Stimulated activated CD4-positive, alpha-beta T cell treated with anti-CD3 and anti-CD28 coated beads, Interleukin-12 subunit alpha, Interleukin-12 subunit beta, amount 100 ng/mL, for 4 hours (primary cell): Measurements from ENCODE around the gene IL17RC.
"Not testable (repeated sequence)": the region's sequence is repeated elsewhere in the genome, so short reads cannot be mapped to it uniquely, and the experiment has no call there.

Experiments
- DNase-seq: peaks from one replicate; pipeline ENCODE4 v3.0.0-alpha.2; 2020

The IL17RC gene

DNA sequence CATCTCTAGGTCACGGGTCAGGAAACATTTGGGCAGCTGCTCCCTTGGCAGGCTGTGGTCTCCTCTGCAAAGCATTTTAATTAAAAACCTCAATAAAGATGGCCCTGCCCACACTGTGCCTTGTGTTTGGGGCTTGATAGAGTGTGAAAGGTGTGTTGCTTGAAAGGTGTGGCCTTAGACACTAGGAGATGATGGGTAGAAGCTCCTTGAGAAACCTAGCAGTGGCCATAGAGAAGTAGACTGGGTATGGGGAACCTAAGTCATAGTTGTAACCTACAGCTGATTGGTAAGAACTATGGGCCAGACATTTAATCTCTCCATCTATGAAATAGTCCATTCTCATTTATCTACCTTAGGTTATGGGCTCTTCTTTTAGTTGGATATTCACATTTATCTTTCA is 23.2 kb upstream of the IL17RC start:
- no peak for DNase-seq

DNA sequence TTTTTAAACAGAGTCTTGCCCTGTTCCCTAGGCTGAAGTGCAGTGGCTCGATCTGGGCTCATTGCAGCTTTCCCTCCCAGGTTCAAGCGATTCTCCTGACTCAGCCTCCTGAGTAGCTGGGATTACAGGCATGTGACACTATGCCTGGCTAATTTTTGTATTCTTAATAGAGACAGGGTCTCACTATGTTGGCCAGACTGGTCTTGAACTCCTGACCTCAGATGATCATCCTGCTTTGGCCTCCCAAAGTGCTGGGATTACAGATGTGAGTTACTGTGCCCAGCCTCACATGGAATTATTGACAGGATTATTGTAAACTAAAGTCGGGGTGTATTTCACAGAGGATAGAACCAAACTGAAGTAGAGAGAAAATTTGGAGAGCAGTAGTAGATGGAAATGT is 21.2 kb upstream of the IL17RC start:
- not testable (repeated sequence) for DNase-seq

DNA sequence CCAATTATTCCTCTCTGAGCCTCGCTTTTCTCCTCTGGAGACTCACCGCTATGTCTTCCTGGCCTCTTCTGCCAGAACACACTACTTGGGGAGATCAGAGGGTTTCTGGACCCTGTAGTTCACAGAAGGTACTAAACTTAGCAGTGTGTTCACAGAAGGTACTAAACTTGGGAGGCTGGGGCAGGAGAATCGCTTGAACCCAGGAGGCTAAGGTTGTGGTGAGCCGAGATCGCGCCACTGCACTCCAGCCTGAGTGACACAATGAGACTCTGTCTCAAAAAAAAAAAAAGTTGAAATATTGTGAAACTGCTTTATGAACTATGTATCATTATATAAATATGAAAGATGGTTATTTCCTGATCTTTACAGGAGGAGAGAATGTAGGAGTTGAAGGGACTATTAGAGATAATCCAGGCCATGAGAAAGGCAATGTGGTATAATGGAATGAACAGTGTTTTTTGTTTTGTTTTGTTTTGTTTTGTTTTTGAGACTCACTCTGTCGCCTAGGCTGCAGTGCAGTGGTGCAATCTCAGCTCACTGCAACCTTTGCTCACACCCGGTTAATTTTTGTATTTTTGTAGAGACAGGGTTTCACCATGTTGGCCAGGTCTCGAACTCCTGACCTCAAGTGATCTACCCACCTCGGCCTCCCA is 20.0 kb upstream of the IL17RC start:
- DNase-seq, result not testable (repeated sequence)

GRCh38 chr3:9897408-9898372 is 19.2 kb upstream of the IL17RC start:
- DNase-seq, result no peak

DNA sequence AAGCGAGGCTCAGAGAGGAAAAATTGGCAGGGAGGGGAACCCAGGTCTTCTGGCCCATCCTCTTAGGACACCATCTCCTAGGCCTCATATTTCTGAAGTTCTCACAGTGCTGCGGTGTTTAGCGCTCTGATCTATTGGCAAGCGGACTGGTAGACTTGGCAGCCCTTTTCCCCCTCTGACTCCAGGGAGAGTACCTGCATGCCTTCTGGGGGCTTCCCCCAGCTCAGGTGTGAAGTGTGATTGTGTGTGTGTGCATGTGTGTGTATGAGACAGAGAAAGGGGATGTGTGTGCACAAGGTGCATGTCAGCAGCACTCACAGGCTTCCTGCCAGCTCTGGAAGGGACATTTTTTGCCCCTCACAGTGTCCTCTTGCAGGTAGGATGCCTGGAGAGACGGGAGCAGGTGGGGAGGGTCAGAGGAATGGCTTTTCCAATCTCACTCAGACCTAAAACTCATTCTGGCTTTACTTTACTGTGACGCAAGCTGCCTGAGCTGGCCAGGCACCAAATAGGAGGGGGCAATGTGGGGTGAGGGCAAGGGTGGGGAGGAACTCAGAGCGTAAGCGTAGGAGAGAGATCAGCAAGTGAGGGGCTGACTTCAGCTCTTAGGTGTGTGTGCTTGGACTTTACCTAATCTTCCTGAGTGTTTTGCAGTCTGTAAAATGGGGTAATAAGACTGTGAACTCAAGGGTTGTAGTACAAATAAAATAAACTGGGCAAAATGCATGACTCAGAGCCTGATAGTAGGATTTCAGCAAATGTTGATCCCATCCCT is 18.2 kb upstream of the IL17RC start:
- DNase-seq, result no peak

DNA sequence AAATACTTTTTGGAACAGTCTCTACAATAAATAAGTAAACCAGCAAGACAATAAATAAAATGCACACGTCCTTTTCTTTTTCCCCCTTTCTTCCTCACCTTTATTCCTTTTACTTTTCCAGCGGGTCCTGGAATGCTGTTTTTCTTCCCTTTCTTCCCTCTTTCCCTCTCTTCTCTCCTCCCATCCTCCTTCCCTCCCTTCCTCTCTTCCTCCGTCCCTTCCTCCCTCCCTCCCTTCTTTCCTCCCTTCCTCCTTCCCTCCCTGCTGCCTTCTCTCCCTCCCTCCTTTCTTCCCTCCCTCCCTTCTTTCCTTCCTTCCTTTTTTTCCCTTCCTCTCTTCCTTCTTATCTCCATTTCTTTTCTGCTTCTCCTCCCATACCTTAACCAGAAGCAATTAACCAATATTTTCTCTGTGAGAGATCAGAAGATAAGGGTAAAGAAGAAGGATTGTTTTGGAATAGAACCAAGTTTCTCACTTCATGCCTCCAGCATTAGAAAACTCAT is 17.6 kb upstream of the IL17RC start:
- no peak for DNase-seq

DNA sequence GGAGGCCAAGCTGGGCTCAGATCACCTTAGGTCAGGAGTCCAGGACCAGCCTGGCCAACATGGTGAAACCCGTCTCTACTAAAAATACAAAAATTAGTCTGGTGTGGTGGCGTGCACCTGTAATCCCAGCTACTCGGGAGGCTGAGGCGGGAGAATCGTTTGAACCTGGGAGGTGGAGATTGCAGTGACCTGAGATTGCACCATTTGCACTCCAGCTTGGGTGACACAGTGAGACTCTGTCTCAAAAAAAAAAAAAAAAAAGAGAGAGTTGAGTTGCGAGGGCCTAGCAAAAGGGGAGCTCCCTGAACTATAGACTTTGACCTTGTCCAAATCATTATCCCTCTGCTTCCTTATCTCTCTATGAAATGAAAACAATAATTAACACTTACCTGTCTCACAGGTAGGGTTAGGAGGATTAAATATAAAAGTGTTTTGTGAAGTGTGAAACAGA is 15.9 kb upstream of the IL17RC start:
- not testable (repeated sequence) for DNase-seq

- DNase-seq, result no peak
Measured at GRCh38 chr3:9901967-9902366, 14.9 kb upstream of the IL17RC start.

DNA sequence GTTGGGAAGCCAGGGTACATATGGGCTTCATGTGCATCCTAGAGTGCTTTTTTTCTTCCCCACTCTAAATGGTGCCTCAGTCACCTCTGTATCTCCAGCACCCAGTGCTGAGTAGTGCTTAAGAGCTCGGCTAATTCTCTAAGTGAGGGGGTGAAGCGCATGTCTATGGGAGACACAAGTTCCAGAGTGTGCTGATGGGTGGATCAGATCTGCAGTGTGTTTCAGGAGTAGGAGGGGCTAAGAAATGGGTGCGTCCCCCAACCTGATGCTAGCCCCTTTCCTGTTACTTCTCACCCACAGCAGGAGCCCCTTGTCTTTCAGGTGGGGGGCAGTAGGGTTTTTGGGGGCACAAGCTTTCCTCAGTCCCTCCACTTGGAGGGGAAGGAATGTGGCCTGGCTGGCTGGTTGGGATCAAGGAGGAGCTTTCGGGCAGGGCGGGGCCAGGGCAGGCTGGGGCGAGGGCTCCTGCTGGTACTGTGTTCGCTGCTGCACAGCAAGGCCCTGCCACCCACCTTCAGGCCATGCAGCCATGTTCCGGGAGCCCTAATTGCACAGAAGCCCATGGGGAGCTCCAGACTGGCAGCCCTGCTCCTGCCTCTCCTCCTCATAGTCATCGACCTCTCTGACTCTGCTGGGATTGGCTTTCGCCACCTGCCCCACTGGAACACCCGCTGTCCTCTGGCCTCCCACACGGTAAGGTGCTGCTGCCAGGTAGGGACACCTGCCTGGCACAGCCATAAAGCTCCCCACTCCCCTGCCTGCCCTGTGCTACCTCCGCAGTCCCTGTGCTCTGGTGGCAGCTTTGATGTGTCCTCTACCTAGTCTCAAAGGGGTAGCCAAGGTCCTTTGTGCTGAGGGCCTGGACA is 14.3 kb upstream of the IL17RC start, which contains the start of gene IL17RE:
TSS of gene IL17RE (plus strand) at position 477 of the 866 bp plus-strand sequence. CDS start at position 562, 85 bp downstream.
- DNase-seq, result no peak

DNA sequence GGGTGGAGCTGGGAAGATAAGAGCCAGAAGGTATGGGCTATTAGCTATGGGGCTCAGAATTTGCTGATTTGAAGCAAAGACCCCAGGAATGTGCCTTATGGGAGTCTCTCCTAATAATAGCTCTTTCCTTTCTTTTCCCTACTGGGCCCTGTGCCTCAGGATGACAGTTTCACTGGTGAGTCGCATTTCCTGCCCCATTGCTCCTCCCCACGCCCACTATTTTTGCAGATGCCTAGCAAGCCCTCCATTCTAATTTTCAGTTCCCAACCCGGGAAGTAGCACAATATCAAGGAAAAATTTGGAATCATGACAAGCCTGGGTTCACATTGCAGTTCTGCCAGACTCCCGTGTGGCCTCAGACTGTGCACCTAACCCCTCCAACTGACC is 13.7 kb upstream of the IL17RC start:
- DNase-seq, result no peak

GRCh38 chr3:9903904-9904303 is 13.0 kb upstream of the IL17RC start:
- no peak for DNase-seq

DNA sequence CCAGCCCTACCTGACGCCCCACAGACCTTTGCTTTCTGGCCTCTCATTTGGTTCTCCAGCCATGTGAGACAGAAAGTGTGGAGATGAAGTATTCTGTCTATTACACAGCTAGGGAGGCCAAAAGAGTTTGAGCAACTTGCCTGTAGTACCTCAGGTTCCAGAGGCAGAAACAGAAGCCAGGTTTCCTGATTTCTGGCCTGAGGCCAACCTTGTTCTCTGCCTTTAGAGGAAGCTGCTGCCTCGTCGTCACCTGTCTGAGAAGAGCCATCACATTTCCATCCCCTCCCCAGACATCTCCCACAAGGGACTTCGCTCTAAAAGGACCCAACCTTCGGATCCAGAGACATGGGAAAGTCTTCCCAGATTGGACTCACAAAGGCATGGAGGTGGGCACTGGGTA is 10.4 kb upstream of the IL17RC start:
- DNase-seq, result no peak

- no peak for DNase-seq
Measured at GRCh38 chr3:9908286-9908685, 8.6 kb upstream of the IL17RC start.

DNA sequence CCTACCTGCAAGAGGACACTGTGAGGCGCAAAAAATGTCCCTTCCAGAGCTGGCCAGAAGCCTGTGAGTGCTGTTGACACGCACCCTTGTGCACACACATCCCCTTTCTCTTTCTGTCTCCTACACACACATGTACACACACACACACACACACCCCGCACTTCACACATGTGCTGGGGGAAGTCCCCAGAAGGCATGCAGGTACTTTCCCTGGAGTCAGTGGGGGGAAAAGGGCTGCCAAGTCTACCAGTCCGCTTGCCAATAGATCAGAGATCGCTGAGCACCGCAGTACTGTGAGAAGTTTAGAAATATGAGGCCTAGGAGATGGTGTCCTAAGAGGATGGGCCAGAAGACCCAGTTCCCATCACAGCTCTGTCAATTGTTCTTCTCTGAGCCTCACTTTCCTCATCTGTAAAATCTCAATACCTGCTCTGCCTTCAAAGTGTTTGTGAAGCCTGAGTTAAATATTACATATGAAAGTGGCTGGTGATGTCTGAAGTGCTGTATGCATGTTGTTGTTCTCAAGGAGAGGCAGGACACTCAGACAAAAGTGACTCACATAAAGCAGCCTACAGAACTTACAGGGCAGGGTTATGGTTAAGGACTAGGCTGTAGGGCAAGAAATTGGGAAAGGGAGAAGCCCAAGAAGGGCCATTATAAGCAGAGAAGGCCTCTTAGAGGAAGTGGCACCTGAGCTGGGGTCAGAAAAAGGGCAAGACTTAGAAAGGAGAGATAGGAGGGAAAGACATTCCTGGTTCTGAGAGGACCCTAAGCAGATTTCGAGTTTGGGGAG is 7.5 kb upstream of the IL17RC start:
- DNase-seq, result no peak

- no peak for DNase-seq
Measured at GRCh38 chr3:9911863-9912262, 5.0 kb upstream of the IL17RC start.

DNA sequence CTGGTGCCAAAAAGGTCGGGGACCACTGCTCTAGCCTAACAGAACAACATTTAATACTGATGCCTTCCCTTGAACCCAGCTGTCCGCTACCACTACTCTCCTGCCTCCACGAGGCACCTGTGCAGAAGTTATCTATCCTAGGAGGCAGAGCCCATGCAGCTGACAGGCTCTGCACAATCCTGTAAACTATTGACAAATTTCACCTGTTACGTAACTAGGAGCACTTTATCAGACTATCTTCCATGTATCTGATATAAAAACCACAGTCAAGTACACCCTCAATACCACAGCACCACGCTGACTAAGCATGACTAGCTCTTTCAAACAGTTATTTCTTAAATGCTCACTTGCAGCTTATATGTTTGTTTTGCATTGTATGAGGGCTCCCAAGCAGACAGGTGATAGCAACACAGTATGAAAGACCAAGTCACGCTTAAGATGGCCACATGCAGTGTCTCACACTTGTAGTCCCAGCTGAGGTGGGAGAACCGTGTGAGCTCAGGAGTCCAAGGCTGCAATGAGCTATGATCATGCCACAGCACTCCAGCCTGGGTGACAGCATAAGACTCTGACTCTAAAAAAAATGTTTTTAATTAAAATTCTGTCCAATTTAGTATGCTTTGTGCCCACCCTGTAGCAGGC is 4.5 kb upstream of the IL17RC start:
- DNase-seq, result no peak

DNA sequence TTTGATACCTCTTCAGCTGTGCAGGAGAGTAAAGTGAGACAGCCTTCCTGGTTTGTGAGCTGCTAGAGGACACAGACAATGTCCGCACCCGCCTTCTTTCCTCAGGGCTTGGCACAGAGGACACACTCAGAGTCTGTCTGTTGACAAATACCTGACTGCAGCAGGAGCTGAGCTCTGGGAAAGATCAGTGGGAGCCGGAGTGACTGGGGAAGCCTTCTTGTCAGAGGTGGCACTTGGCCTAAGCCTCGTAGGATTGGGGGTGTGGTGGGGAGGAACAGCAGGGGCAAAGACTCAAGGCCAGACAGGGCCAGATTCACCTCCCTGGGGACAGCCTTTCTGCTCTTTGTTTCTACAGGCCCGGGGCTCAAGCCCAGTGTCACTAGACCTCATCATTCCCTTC is 3.3 kb upstream of the IL17RC start:
- DNase-seq, result no peak

DNA sequence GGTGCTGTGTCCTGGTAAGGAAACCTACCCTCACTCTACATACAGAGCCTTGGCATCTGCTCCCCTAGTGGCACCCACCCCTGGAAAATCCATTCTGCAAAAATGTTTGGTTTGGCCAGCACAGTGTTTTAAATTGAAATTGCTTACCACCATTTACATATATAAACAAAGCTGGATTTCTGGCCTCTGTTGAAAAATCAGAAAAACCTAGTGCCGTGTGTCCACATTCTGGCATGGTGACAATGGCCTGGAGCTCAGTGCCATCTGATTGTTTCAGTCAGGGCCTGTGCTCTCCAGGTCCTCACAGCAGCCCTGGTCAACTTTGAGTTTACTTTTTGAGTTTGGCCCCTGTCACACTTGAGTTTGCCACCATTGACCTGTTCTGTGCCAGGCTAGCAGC is 2.9 kb upstream of the IL17RC start:
- no peak for DNase-seq

GRCh38 chr3:9914559-9915253 is 2.2 kb upstream of the IL17RC start:
- no peak for DNase-seq
